Neutrophil (primary cell): Measurements from ENCODE around the gene PYDC2.
"Not testable (repeated sequence)": the region's sequence is repeated elsewhere in the genome, so short reads cannot be mapped to it uniquely, and the experiment has no call there.

Source experiments
- H3K27ac ChIP-seq: fragments of 200-600 bp; sonication (generic); 2 replicates; pipeline ENCODE4 v1.5.1; 2016; ENCODE audit warnings: mild to moderate bottlenecking, moderate library complexity
- H3K27me3 ChIP-seq: fragments of 200-600 bp; sonication (generic); 2 replicates; pipeline ENCODE4 v1.6.0; 2016; ENCODE audit warnings: mild to moderate bottlenecking
- H3K36me3 ChIP-seq: fragments of 200-600 bp; sonication (generic); 2 replicates; pipeline ENCODE4 v1.5.1; 2017
- H3K4me1 ChIP-seq, 2 experiments: fragments of 200-600 bp in 1 of 2; sonication (generic) in 1 of 2; 1 replicate in 1 of 2; 2 replicates in 1 of 2; pipeline versions ENCODE4 v1.5.1 to v1.6.1; 2013 to 2016; ENCODE audit warnings: low read depth in 1 of 2, low read length in 1 of 2, mild to moderate bottlenecking in 1 of 2, moderate library complexity in 1 of 2; ENCODE audit not compliant: control insufficient read depth in 1 of 2, insufficient read depth in 1 of 2
- H3K4me3 ChIP-seq, 2 experiments: fragments of 200-600 bp in 1 of 2; sonication (generic) in 1 of 2; 1 replicate in 1 of 2; 2 replicates in 1 of 2; pipeline ENCODE4 v1.5.1; 2013 to 2016; ENCODE audit warnings: low read depth in 1 of 2, low read length in 1 of 2, mild to moderate bottlenecking in 1 of 2, moderate library complexity in 1 of 2
- H3K9me3 ChIP-seq: fragments of 200-600 bp; sonication (generic); 2 replicates; pipeline ENCODE4 v1.5.1; 2016
- TF ChIP-seq, protein P1 (sequence below): fragments of 200-600 bp; sonication (generic); IDR thresholded peaks from 2 replicates; pipeline ENCODE4 v1.5.1; 2016; ENCODE audit warnings: antibody characterized with exemption

PYDC2 gene

DNA sequence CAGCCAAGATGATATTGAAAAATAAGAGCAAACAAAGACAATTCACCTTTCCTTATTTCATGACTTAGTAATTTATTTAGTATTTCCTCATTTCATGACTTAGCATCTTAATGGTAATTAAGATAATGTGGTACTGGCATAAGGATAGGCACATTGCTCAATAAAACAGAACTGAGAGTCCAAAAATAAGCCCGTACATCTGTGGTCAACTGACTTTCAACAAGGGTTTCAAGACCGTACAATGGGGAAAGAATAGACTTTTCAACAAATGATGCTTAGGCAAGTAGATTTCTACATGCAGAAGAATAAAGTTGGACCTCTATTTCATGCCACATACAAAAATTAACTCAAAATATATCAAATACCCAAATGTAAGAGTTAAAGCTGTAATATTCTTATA, 603 bp upstream of the PYDC2 start:
- H3K27ac ChIP-seq: no peak overlapping the region
- H3K27me3 ChIP-seq: no peaks in the 10 kb centered on the region
- H3K4me1 ChIP-seq: no peaks in the 10 kb centered on the region
- H3K36me3 ChIP-seq: no peaks in the 10 kb centered on the region
- TF ChIP-seq, protein P1, sequence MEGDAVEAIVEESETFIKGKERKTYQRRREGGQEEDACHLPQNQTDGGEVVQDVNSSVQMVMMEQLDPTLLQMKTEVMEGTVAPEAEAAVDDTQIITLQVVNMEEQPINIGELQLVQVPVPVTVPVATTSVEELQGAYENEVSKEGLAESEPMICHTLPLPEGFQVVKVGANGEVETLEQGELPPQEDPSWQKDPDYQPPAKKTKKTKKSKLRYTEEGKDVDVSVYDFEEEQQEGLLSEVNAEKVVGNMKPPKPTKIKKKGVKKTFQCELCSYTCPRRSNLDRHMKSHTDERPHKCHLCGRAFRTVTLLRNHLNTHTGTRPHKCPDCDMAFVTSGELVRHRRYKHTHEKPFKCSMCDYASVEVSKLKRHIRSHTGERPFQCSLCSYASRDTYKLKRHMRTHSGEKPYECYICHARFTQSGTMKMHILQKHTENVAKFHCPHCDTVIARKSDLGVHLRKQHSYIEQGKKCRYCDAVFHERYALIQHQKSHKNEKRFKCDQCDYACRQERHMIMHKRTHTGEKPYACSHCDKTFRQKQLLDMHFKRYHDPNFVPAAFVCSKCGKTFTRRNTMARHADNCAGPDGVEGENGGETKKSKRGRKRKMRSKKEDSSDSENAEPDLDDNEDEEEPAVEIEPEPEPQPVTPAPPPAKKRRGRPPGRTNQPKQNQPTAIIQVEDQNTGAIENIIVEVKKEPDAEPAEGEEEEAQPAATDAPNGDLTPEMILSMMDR: no peak
- no peaks in the 10 kb centered on the region for H3K9me3 ChIP-seq
- H3K4me3 ChIP-seq: no peak overlapping the region

DNA sequence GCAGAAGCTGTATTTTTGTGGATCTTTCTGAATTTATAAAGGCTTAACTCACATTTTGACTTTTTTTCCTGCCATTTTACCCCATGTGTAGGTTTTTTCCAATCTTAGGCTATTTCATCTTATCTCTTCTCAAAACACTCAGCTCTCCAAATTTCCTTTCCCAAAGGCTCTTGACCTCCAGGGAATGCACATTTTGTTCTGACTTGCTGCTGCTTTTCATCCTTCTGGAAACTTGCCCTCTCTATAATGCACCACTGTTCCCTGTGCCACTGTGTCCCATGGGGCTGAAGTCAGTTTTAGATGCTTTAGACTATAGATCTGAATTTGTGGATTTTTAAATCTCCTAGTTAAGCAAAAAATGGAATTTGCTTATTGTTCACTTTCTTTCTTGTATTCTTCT, 9.1 kb downstream of the PYDC2 start:
- H3K4me3 ChIP-seq: no peak overlapping the region
- no peaks in the 10 kb centered on the region for H3K36me3 ChIP-seq
- no peaks in the 10 kb centered on the region for H3K4me1 ChIP-seq
- H3K27ac ChIP-seq: no peak overlapping the region
- H3K9me3 ChIP-seq: no peaks in the 10 kb centered on the region
- H3K27me3 ChIP-seq: no peaks in the 10 kb centered on the region
- TF ChIP-seq, protein P1: no peak

DNA sequence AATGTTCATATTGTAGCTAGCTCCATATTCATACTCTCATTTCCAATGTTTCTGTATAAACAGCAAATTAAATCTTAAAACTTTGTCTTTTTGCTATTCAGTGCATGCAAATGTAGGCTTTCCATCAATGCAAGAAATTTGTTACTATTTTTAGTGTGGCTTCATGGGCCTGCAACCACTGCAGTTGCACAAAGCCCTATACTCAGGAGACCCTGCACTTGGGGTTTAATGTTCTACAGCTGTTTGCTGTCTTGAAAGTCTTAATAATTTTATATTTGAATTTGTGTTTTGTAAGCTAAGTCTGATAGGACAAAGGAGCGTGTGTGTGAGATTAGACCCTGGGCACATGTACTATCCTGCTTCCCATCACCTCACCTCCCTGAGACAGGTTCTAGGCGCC, 9.6 kb downstream of the PYDC2 start:
- Histone ChIP-seq H3K4me3 (no peak overlapping the region), H3K36me3 (no peaks in the 10 kb centered on the region), H3K27me3 (no peaks in the 10 kb centered on the region), H3K9me3 (no peaks in the 10 kb centered on the region), H3K4me1 (no peaks in the 10 kb centered on the region), H3K27ac (no peak overlapping the region)
- TF ChIP-seq, protein P1: no peak

DNA sequence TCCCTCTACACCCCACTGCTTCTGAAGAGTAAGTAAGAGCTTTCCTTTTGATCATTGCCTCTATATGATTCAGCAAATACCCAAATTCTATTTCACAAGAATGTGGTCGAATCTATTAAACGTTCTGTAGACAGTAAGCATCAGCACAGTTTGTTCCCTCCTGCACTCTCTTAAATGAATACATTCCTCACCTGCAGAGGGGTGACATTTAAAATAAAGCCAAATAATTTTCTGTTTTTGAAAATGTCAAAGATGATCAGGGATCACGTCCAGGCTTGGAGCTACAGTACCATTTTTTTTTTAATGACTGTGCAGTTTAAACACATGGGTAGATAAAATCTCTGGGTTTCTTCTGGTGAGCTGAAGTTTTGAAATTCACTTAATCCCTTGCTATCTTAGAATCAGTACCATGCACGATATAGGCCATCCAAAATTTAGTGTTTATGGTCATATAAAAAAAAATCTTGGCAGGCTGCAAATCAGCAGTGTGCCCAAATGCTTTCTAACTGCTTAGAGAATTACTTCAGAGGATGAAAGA, 12.8 kb downstream of the PYDC2 start:
- TF ChIP-seq, protein P1: no peak
- no peak overlapping the region for H3K4me3 ChIP-seq
- H3K36me3 ChIP-seq: no peaks in the 10 kb centered on the region
- H3K27ac ChIP-seq: no peak overlapping the region
- no peaks in the 10 kb centered on the region for H3K4me1 ChIP-seq
- no peaks in the 10 kb centered on the region for H3K27me3 ChIP-seq
- no peaks in the 10 kb centered on the region for H3K9me3 ChIP-seq

DNA sequence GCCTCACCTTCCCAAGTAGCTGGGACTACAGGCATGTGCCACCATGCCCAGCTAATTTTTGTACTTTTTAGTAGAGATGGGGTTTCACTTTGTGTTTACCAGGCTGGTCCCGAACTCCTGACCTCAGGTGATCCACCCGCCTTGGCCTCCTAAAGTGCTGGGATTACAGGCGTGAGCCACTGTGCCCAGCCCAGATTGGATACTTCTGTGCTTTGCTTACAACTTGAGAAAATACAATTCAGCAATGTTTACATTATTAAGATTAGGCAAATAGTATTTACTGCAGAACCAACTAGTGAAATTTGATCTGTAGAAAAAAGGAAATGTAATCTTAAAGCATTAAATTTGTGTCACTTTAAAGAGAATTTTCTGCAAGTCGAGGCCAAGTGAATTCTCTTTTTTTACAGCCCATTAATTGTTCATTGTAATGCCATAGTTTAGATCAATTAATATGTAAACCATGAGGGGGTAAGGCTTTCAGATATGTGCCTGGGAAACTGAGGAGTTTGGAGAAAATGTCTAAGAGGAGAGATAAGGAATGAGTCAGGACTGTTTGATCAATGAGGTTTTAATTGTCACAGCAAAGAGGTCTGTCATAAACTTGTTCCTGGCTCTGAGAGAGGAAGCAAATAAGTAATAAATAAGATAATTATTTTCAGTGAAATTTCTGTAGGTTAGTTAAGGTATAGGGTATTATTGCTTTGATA, 15.3 kb downstream of the PYDC2 start:
- no peaks in the 10 kb centered on the region for H3K4me1 ChIP-seq
- TF ChIP-seq, protein P1: no peak
- no peak overlapping the region for H3K27ac ChIP-seq
- no peak overlapping the region for H3K4me3 ChIP-seq
- H3K27me3 ChIP-seq: no peaks in the 10 kb centered on the region
- no peaks in the 10 kb centered on the region for H3K9me3 ChIP-seq
- no peaks in the 10 kb centered on the region for H3K36me3 ChIP-seq

DNA sequence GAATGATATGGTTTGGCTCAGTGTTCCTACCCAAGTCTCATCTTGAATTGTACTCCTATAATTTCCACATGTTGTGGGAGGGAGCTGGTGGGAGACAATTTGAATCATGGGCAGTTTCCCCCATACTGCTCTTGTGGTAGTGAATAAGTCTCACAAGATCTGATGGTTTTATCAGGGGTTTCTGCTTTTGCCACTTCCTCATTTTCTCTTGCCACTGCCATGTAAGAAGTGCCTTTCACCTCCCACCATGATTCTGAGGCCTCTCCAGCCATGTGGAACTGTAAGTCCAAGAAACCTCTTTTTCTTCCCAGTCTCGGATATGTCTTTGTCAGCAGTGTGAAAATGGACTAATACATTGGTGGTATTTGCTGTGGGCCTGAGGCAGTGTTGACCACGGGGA, 23.0 kb downstream of the PYDC2 start:
- H3K36me3 ChIP-seq, H3K4me1 ChIP-seq, H3K27ac ChIP-seq, H3K4me3 ChIP-seq, H3K27me3 ChIP-seq, H3K9me3 ChIP-seq: not testable (repeated sequence)
